Peyer's patch (tissue), 4 donors: Measurements from ENCODE around the gene NUMA1. TPM values are rescaled to one million over a fixed set of nuclear protein-coding genes. Genes with fewer than 3 reads are reported as not detected.
A peak's percentile ranks its signal among the peaks of the same experiment; 100 is the strongest.

Source experiments
- DNase-seq, 3 donors: peaks; one replicate each; pipeline ENCODE4 v3.0.0-alpha.2; 2017 to 2019
- H3K27ac ChIP-seq, 4 donors: fragments of 200-600 bp; sonication (generic); one replicate each; pipeline ENCODE4 v1.5.1; 2016 to 2019
- H3K27me3 ChIP-seq, 2 donors: fragments of 200-600 bp; sonication (generic); one replicate each; pipeline ENCODE4 v1.5.1; 2019
- H3K36me3 ChIP-seq, 3 donors: fragments of 200-600 bp; sonication (generic); one replicate each; pipeline ENCODE4 v1.5.1; 2016 to 2019
- H3K4me1 ChIP-seq, 4 donors: fragments of 200-600 bp; sonication (generic); one replicate each; pipeline ENCODE4 v1.5.1; 2016 to 2019
- H3K4me3 ChIP-seq, 4 donors: fragments of 200-600 bp; sonication (generic); 1 replicate in 3 of 4; 2 replicates in 1 of 4; pipeline ENCODE4 v1.5.1; 2016 to 2019; ENCODE audit warnings: mild to moderate bottlenecking in 1 of 4
- H3K9me3 ChIP-seq, 4 donors: fragments of 200-600 bp; sonication (generic); one replicate each; pipeline ENCODE4 v1.5.1; 2016 to 2019; ENCODE audit warnings: mild to moderate bottlenecking in 1 of 4
- POLR2A ChIP-seq, 2 donors: fragments of 450-650 bp; IDR thresholded peaks; one replicate each; pipeline ENCODE4 v1.5.1; 2017; ENCODE audit warnings: antibody characterized with exemption in 2 of 2, mild to moderate bottlenecking in 2 of 2, moderate library complexity in 2 of 2
- total RNA-seq, 4 donors: library from RNA; depleted of rRNA; stranded (reverse); fragments of >200 nt; gene quantifications; one replicate each; pipeline ENCODE4 v1.1.0, GENCODE V29; 2016
- TF ChIP-seq, protein P1 (sequence below), 6 experiments: fragments of 450-650 bp in 4 of 6; fragments of 200-600 bp in 2 of 6; sonication (generic) in 1 of 6; IDR thresholded peaks; one replicate each; pipeline ENCODE4 v1.5.1; 2017 to 2019; ENCODE audit warnings: antibody characterized with exemption in 6 of 6, mild to moderate bottlenecking in 3 of 6, moderate library complexity in 1 of 6

Gene NUMA1
- total RNA-seq, 4 donors from 2014 or later = 297 to 512 (median 388) TPM

DNA sequence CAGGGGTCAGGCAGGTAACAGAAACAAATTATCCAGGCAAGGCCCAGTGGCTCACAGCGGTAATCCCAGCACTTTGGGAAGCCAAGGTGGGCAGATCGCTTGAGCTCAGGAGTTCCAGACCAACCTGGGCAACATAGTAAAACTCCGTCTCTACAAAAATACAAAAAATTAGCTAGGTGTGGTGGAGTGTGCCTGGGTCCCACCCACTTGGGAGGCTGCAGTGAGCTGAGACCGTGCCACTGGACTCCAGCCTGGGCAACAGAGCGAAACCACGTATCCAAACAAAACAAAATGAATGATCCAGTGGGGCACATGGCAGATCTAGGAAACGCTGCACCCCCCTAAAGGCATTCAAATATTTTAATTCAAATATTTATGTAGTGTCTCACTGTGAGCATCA, 9.9 kb downstream of the NUMA1 start:
- H3K36me3 ChIP-seq = peaks cover 0 to 9% (median 0%) of the 10 kb centered on the region in 3 donors
- H3K27ac ChIP-seq = peak overlapping the region; percentile 25 to 82 (median 50)
- peaks cover 0 to 37% (median 5%) of the 10 kb centered on the region in 4 donors for H3K4me1 ChIP-seq

DNA sequence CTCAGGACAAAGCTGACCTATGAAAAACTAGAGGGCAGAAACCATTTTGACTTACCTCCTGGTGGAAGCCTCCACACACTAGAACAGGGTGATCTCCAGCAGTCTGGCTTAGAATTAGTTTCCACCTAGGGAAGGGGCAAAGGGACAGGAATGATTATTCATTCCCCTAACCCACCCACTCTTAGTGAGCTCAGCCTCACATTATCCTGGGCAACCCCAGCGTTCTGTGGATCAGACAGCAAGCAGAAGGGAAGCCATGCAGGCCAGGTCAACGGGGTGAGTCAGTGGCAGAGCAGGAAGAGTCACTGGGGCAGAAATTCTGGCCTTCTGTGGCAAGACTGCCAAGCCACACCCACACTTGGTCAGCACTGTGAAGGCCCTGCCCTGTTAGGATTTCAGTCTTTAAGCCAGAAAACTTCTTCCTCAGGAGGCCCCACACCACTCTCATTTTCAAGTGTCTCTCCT, 10.5 kb downstream of the NUMA1 start:
- DNase-seq = peak; percentile 26 to 87 (median 74)
- no peak for TF ChIP-seq POLR2A (IDR thresholded peaks at IDR 0.05)
- TF ChIP-seq, protein P1, sequence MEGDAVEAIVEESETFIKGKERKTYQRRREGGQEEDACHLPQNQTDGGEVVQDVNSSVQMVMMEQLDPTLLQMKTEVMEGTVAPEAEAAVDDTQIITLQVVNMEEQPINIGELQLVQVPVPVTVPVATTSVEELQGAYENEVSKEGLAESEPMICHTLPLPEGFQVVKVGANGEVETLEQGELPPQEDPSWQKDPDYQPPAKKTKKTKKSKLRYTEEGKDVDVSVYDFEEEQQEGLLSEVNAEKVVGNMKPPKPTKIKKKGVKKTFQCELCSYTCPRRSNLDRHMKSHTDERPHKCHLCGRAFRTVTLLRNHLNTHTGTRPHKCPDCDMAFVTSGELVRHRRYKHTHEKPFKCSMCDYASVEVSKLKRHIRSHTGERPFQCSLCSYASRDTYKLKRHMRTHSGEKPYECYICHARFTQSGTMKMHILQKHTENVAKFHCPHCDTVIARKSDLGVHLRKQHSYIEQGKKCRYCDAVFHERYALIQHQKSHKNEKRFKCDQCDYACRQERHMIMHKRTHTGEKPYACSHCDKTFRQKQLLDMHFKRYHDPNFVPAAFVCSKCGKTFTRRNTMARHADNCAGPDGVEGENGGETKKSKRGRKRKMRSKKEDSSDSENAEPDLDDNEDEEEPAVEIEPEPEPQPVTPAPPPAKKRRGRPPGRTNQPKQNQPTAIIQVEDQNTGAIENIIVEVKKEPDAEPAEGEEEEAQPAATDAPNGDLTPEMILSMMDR (IDR thresholded peaks at IDR 0.05) = no peak
- Histone ChIP-seq H3K27me3 (no peaks in the 10 kb centered on the region), H3K36me3 (peaks cover 0 to 9% (median 0%) of the 10 kb centered on the region in 3 donors), H3K9me3 (no peaks in the 10 kb centered on the region), H3K4me3 (peak overlapping the region in 1 of 4 donors; percentile 5), H3K4me1 (peaks cover 0 to 37% (median 5%) of the 10 kb centered on the region in 4 donors), H3K27ac (peak overlapping the region; percentile 31 to 82 (median 54))

More for the DNA sequence above, 9.9 kb downstream of the NUMA1 start:
- no peak for DNase-seq
- TF ChIP-seq POLR2A (IDR thresholded peaks at IDR 0.05) = no peak
- TF ChIP-seq, protein P1 (IDR thresholded peaks at IDR 0.05) = no peak
- Histone ChIP-seq H3K27me3 (no peaks in the 10 kb centered on the region), H3K4me3 (no peak overlapping the region), H3K9me3 (no peaks in the 10 kb centered on the region)

DNA sequence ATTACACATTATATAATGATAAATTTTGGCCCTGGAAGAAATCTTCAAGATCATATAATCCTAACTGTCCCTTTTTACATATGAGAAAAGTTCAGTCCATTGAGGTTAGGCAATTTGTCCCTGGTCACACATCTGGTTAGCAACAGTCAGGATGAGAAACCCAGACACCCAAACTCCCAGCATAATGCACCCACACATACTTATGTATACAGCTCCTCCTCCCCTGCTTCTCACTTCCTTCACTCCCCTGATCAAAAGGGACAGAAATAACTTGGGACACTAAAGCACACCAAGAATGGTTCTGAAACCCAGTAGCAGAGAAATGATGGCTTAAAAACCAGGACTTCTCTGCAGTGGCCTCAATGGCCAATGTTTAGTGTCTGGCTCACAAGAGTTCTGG, 11.1 kb downstream of the NUMA1 start:
- DNase-seq = no peak
- Histone ChIP-seq H3K4me1 (peaks cover 0 to 37% (median 5%) of the 10 kb centered on the region in 4 donors), H3K4me3 (no peak overlapping the region), H3K36me3 (peaks cover 0 to 9% (median 0%) of the 10 kb centered on the region in 3 donors), H3K27me3 (no peaks in the 10 kb centered on the region), H3K9me3 (no peaks in the 10 kb centered on the region), H3K27ac (peak overlapping the region; percentile 31 to 82 (median 54))
- TF ChIP-seq, protein P1 (IDR thresholded peaks at IDR 0.05) = no peak
- TF ChIP-seq POLR2A (IDR thresholded peaks at IDR 0.05) = no peak

DNA sequence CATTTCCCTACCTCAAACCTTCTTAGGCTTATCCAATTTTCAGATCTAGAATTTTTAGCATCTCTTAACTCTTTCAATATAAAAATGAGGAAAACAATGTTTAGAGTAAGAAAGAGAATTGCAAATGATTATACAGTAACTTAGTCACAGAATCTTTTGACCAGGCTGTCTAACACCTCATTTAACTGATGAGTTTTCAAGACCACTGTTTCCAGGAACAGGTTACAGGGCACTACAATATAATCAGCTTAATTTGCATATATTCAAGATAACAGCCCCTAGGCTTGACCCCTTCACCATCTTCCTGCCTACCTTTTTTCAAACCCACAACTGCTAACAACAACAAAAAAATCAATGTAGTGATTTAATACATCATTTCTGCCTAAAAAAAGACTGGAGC, 12.7 kb downstream of the NUMA1 start:
- Histone ChIP-seq H3K27ac (no peak overlapping the region), H3K36me3 (peaks cover 0 to 9% (median 0%) of the 10 kb centered on the region in 3 donors), H3K4me3 (no peak overlapping the region), H3K4me1 (peaks cover 0 to 37% (median 5%) of the 10 kb centered on the region in 4 donors), H3K9me3 (no peaks in the 10 kb centered on the region), H3K27me3 (no peaks in the 10 kb centered on the region)
- DNase-seq = no peak
- no peak for TF ChIP-seq POLR2A (IDR thresholded peaks at IDR 0.05)
- TF ChIP-seq, protein P1 (IDR thresholded peaks at IDR 0.05) = no peak

DNA sequence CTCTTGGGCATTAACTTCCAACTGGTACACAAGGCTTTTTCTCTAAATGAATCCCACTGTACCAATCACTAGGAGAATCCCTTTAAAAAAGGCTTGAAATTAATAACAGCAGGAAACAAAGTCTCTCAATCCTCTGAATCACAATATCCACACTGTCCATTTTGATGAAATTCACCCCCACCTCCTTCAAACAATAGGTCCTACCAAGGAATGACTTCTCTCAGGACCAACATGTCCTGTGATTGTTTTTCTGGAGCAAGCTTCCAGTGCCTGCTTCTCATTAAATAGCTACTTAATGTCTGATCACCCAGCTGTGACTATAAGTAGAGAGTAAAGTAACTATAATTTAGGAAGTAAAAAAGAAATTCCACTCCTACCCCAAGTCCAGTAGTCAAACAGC, 13.1 kb downstream of the NUMA1 start:
- no peak overlapping the region for H3K27ac ChIP-seq
- peaks cover 0 to 9% (median 0%) of the 10 kb centered on the region in 3 donors for H3K36me3 ChIP-seq
- H3K9me3 ChIP-seq = no peaks in the 10 kb centered on the region
- no peaks in the 10 kb centered on the region for H3K27me3 ChIP-seq
- peaks cover 0 to 33% (median 5%) of the 10 kb centered on the region in 4 donors for H3K4me1 ChIP-seq
- TF ChIP-seq, protein P1 (IDR thresholded peaks at IDR 0.05) = no peak
- TF ChIP-seq POLR2A (IDR thresholded peaks at IDR 0.05) = no peak
- no peak overlapping the region for H3K4me3 ChIP-seq
- DNase-seq = no peak
